K562 (cell line): ENCODE data around the gene RITA1. TPM values are rescaled to one million over a fixed set of nuclear protein-coding genes. Genes with fewer than 3 reads are reported as not detected.

Experiments used
- ATAC-seq: fragments of 200-7000 bp; cut with Tn5 transposase; 3 replicates; pipeline ENCODE4 v1.9.1; 2020; ENCODE audit warnings: moderate library complexity
- BruUV-seq: library from RNA; stranded (reverse); fragments of 400-500 nt; replicated peaks from 2 replicates; lab custom pipeline; 2021; lab: Mats Ljungman, UMichigan
- CTCF ChIA-PET: fragments of 300-600 bp; formaldehyde crosslinking; extraction: SDS; loops from one replicate; lab custom pipeline; 2021; ENCODE audit warnings: low intra/inter-chr PET ratio; lab: Yijun Ruan, JAX
- POLR2A ChIA-PET: fragments of 300-600, 350-650 bp; sonication (Branson Sonifier 250); formaldehyde crosslinking; extraction: SDS; loops from one replicate; lab custom pipeline; 2021; ENCODE audit warnings: antibody characterized with exemption, inconsistent platforms; lab: Yijun Ruan, JAX
- DNase-seq, 4 experiments: peaks; one replicate each; pipeline versions ENCODE4 v3.0.0 to v3.0.0-alpha.2; 2011 to 2018; ENCODE audit warnings: low spot score in 3 of 4, mixed read lengths in 3 of 4; ENCODE audit errors: extremely low read depth in 1 of 4
- FAIRE-seq: peaks from 2 replicates; lab custom pipeline; 2011; peaks lifted over from hg19 to GRCh38; lab: Jason Lieb, UNC
- H2AFZ ChIP-seq: 2 replicates; pipeline ENCODE4 v1.6.0; 2011; ENCODE audit warnings: low read depth, low read length, control low read depth, inconsistent platforms
- H3K27ac ChIP-seq: fragments of 200-600 bp; 3 replicates; pipeline ENCODE4 v1.8.0; 2011; ENCODE audit warnings: low read depth, mild to moderate bottlenecking, control low read depth, inconsistent platforms, low read length, moderate library complexity, mixed read lengths; ENCODE audit errors: extremely low read depth
- H3K27me3 ChIP-seq, 2 experiments: fragments of 300-600 bp in 1 of 2; 2 replicates in 1 of 2; 3 replicates in 1 of 2; pipeline versions ENCODE4 v1.6.0 to v1.8.0; 2011; ENCODE audit warnings: inconsistent platforms in 2 of 2, low read length in 2 of 2, mild to moderate bottlenecking in 1 of 2, mixed read lengths in 1 of 2, moderate library complexity in 1 of 2; ENCODE audit not compliant: control insufficient read depth in 2 of 2, insufficient read depth in 2 of 2
- H3K36me3 ChIP-seq: fragments of 300-600 bp; 3 replicates; pipeline ENCODE4 v1.8.0; 2011; ENCODE audit warnings: mild to moderate bottlenecking, low read length, inconsistent platforms; ENCODE audit not compliant: control insufficient read depth, insufficient read depth
- H3K4me1 ChIP-seq, 2 experiments: fragments of 200-600 bp in 1 of 2; replicated peaks in 1 of 2; 2 replicates in 1 of 2; 3 replicates in 1 of 2; pipeline versions ENCODE4 v1.5.1 to v1.8.0; 2011; ENCODE audit warnings: inconsistent platforms in 2 of 2, low read length in 2 of 2, mild to moderate bottlenecking in 1 of 2, mixed read lengths in 1 of 2, moderate library complexity in 1 of 2; ENCODE audit not compliant: control insufficient read depth in 2 of 2, insufficient read depth in 2 of 2
- H3K4me2 ChIP-seq: 2 replicates; pipeline ENCODE4 v1.6.1; 2011; ENCODE audit warnings: low read length, control low read depth, inconsistent platforms, mixed read lengths; ENCODE audit not compliant: insufficient read depth
- H3K4me3 ChIP-seq: fragments of 200-600 bp; sonication (generic), shearing (Covaris generic); 2 replicates; pipeline ENCODE4 v1.5.1; 2016; ENCODE audit warnings: control low read depth, inconsistent platforms
- H3K79me2 ChIP-seq: fragments of 200-600 bp; 3 replicates; pipeline ENCODE4 v1.8.0; 2011; ENCODE audit warnings: low read length, inconsistent platforms; ENCODE audit not compliant: control insufficient read depth, insufficient read depth
- H3K9ac ChIP-seq, 2 experiments: 2 replicates each; pipeline versions ENCODE4 v1.6.0 to v1.6.1; 2011; ENCODE audit warnings: low read depth in 2 of 2, low read length in 2 of 2, control low read depth in 1 of 2, inconsistent platforms in 1 of 2, mild to moderate bottlenecking in 1 of 2, mixed read lengths in 1 of 2; ENCODE audit not compliant: insufficient read depth in 1 of 2
- H3K9me1 ChIP-seq: one replicate; pipeline ENCODE4 v1.6.0; 2011; ENCODE audit warnings: inconsistent platforms, mild to moderate bottlenecking, low read length, moderate library complexity; ENCODE audit not compliant: control insufficient read depth, insufficient read depth
- H3K9me3 ChIP-seq: replicated peaks from 2 replicates; pipeline ENCODE4 v1.5.1; 2011; ENCODE audit warnings: low read depth, low read length, inconsistent platforms; ENCODE audit not compliant: control insufficient read depth, insufficient read depth
- H4K20me1 ChIP-seq: replicated peaks from 2 replicates; pipeline ENCODE4 v1.6.1; 2011; ENCODE audit warnings: low read length, inconsistent platforms, mixed read lengths; ENCODE audit not compliant: control insufficient read depth, insufficient read depth
- ADNP ChIP-seq: fragments of 200-800 bp; sonication (Bioruptor generic); IDR thresholded peaks from 2 replicates; pipeline ENCODE4 v1.6.1; 2016; ENCODE audit warnings: missing genetic modification characterization, missing compliant biosample characterization
- BCOR ChIP-seq: fragments of 450-650 bp; IDR thresholded peaks from 2 replicates; pipeline ENCODE4 v1.6.1; 2016
- CAMTA2 ChIP-seq: fragments of 250-450 bp; sonication (Bioruptor Pico); conservative IDR thresholded peaks from 2 replicates; pipeline ENCODE4 v1.5.1; 2022
- ESRRA ChIP-seq: fragments of 450-650 bp; IDR thresholded peaks from 2 replicates; pipeline ENCODE4 v1.6.1; 2014; ENCODE audit warnings: low read depth, mild to moderate bottlenecking, moderate library complexity, borderline replicate concordance
- RB1 ChIP-seq: fragments of 450-650 bp; IDR thresholded peaks from 2 replicates; pipeline ENCODE4 v1.6.1; 2017; ENCODE audit warnings: low read depth, mild to moderate bottlenecking
- RBM25 ChIP-seq: fragments of 200-400 bp; formaldehyde crosslinking; IDR thresholded peaks from 2 replicates; pipeline ENCODE4 v1.6.1; 2018; ENCODE audit warnings: low read length, low read depth, moderate library complexity; ENCODE audit not compliant: severe bottlenecking
- WGBS: fragments of 100-300 bp; shearing (Covaris generic); methylation state at CpG from one replicate; pipeline ENCODE4 v1.1.6; 2016; ENCODE audit warnings: low coverage, mixed read lengths; ENCODE audit not compliant: insufficient coverage; ENCODE audit errors: missing lambda C conversion rate; 5-methylcytosine and 5-hydroxymethylcytosine counted together
- in situ Hi-C: fragments of 300-500 bp; cut with MboI; formaldehyde crosslinking; loops from 4 replicates; pipeline ENCODE4 v1.15.0; 2018; ENCODE audit warnings: inconsistent platforms, mixed read lengths
- intact Hi-C: fragments of 100-400 bp; cut with micrococcal nuclease; formaldehyde crosslinking; loops from 2 replicates; pipeline ENCODE4 v1.14.2; 2022
- polyA plus RNA-seq, 8 experiments: library from polyadenylated mRNA; depleted of rRNA in 4 of 8; stranded (reverse) in 5 of 8; unstranded in 3 of 8; fragments of >200 nt; fragmentation: Nextera tagmentation in 2 of 8; fragmentation: Illumina TruSeq in 1 of 8; extraction: Ambion mirVana in 2 of 8; extraction: Trizol in 1 of 8; gene quantifications; 2 replicates each; pipeline versions ENCODE4 v1.2.1 to v1.2.3, GENCODE V29; 2011 to 2014; ENCODE audit warnings: inconsistent platforms in 1 of 8, missing spikeins in 1 of 8
- total RNA-seq, 7 experiments: library from RNA; depleted of rRNA in 6 of 7; stranded (reverse); fragments of >200 nt in 6 of 7; fragmentation: Illumina TruSeq in 2 of 7; extraction: Trizol in 2 of 7; gene quantifications; 2 replicates each; pipeline versions ENCODE4 v1.2.1 to v1.2.3, GENCODE V29; 2011 to 2021; ENCODE audit warnings: low replicate concordance in 1 of 7

RITA1 gene
- total and polyA plus RNA-seq, 9 of the 15 experiments (the other 6 are each of a cell fraction or from before 2014, with no cell fraction given), result 2.8 to 40.4 (median 18.0) TPM

DNA sequence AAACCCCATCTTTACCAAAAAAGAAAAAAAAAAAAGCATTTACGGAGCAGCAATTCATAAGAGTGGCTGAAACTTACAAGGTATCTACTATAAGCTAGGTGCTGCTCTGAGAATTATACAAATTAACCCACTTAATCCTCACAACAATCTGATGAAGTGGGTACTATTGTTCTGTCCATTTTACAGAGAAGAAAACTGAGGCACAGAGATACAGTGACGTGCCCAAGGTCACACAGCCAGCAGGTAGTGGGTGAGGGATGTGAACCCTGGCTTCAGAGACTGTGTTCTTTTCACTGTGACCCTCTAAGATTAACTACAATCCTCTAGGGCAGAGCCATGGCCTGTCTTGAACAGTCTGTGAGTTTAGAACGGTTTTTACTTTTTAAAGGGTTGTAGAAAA lies 3.5 kb upstream of the RITA1 start:
- no peak for TF ChIP-seq CAMTA2
- TF ChIP-seq BCOR, result peak; percentile 63; the same call in 1 of the 2 replicates
- no peak for TF ChIP-seq RB1
- TF ChIP-seq ADNP (tag), result peak; percentile 48; the same call in 1 of the 2 replicates
- TF ChIP-seq RBM25, result peak; percentile 87
- TF ChIP-seq ESRRA, result 0 out of 2 replicates have a peak, but pooled peaks have one; percentile 28
- H3K27ac ChIP-seq, result no peak overlapping the region
- CTCF ChIA-PET, result no interaction called here
- H2AFZ ChIP-seq, result no peak overlapping the region
- no TSS peak for BruUV-seq
- peaks cover 9% of the 10 kb centered on the region for H4K20me1 ChIP-seq
- no peak overlapping the region for H3K9ac ChIP-seq
- intact Hi-C loops, result no loop called here
- ATAC-seq (no peak), DNase-seq (no peak), FAIRE-seq (no peak)
- in situ Hi-C loops, result loop anchor here (25.0 kb wide), 1 partner anchor 230 kb away; the partner anchor contains the start of genes SDS and SDSL
- peaks cover 71% of the 10 kb centered on the region for H3K36me3 ChIP-seq
- 85% methylated on average over 3 of the region's 3 CpGs for WGBS
- H3K4me1 ChIP-seq, result peaks cover 18 to 33% of the 10 kb centered on the region in 2 experiments; a peak in 4 of 5 replicates
- H3K27me3 ChIP-seq, result no peaks in the 10 kb centered on the region
- H3K4me2 ChIP-seq, result no peak overlapping the region
- no peak overlapping the region for H3K4me3 ChIP-seq
- H3K9me1 ChIP-seq, result no peaks in the 10 kb centered on the region
- H3K79me2 ChIP-seq, result peaks cover 69% of the 10 kb centered on the region
- H3K9me3 ChIP-seq, result no peaks in the 10 kb centered on the region
- POLR2A ChIA-PET, result interaction anchor here (0.6 to 1.0 kb wide), 2 partner anchors 25 to 702 kb away, joined by 4 to 5 read pairs; no protein-coding TSS in a partner anchor
